ENCODE measurements around the gene CHRM5. TPM values are rescaled to one million over a fixed set of nuclear protein-coding genes. Genes with fewer than 3 reads are reported as not detected.
"Not testable (repeated sequence)": the region's sequence is repeated elsewhere in the genome, so short reads cannot be mapped to it uniquely, and the experiment has no call there.

The CHRM5 gene
- total RNA-seq, 1 donor from 2014 or later = not detected

GRCh38 chr15:33988384-33988783 is 20.1 kb downstream of the CHRM5 start:
- no peak for DNase-seq

GRCh38 chr15:33994005-33994615 is 25.8 kb downstream of the CHRM5 start:
- DNase-seq = no peak

- DNase-seq = not testable (repeated sequence)
These were observed 27.4 kb downstream of the CHRM5 start for GRCh38 chr15:33995666-33996065.

- DNase-seq = no peak
These were observed 33.2 kb downstream of the CHRM5 start for GRCh38 chr15:34001536-34001935.

GRCh38 chr15:34006381-34006780 is 38.1 kb downstream of the CHRM5 start:
- no peak for DNase-seq

- DNase-seq = no peak
These were observed 41.4 kb downstream of the CHRM5 start for GRCh38 chr15:34009656-34010055.

- no peak for DNase-seq
These were observed 42.6 kb downstream of the CHRM5 start for GRCh38 chr15:34010921-34011320.

GRCh38 chr15:34011481-34011880 is 43.2 kb downstream of the CHRM5 start:
- no peak for DNase-seq

- no peak for DNase-seq
These were observed 44.2 kb downstream of the CHRM5 start for GRCh38 chr15:34012461-34013028.

- no peak for DNase-seq
These were observed 45.4 kb downstream of the CHRM5 start for GRCh38 chr15:34013746-34014145.

- no peak for DNase-seq
These were observed 46.3 kb downstream of the CHRM5 start for GRCh38 chr15:34014556-34014955.

- DNase-seq = no peak
These were observed 49.8 kb downstream of the CHRM5 start for GRCh38 chr15:34018021-34018645.

- DNase-seq = not testable (repeated sequence)
These were observed 50.4 kb downstream of the CHRM5 start for GRCh38 chr15:34018738-34019137.

GRCh38 chr15:34019369-34019990 is 51.2 kb downstream of the CHRM5 start:
- DNase-seq = no peak

- DNase-seq = no peak
These were observed 55.6 kb downstream of the CHRM5 start for GRCh38 chr15:34023907-34024306.

- no peak for DNase-seq
These were observed 57.0 kb downstream of the CHRM5 start for GRCh38 chr15:34025252-34025651.

- no peak for DNase-seq
These were observed 59.3 kb downstream of the CHRM5 start for GRCh38 chr15:34027606-34028005.

GRCh38 chr15:34031987-34032760 is 63.9 kb downstream of the CHRM5 start:
- no peak for DNase-seq

GRCh38 chr15:34038023-34038870 is 70.0 kb downstream of the CHRM5 start:
- peak; percentile 39 for DNase-seq

GRCh38 chr15:34038871-34039789 is 70.8 kb downstream of the CHRM5 start, which contains the start of gene AVEN:
TSS of gene AVEN (minus strand) at chr15:34039204. CDS start at chr15:34039046, 158 bp downstream.
- DNase-seq = peak; percentile 11

- DNase-seq = no peak
These were observed 71.5 kb downstream of the CHRM5 start for GRCh38 chr15:34039790-34040113.

Measured in skin of body (tissue), 2 donors.